Measurements from ENCODE around the gene MED12.

MED12 gene

DNA sequence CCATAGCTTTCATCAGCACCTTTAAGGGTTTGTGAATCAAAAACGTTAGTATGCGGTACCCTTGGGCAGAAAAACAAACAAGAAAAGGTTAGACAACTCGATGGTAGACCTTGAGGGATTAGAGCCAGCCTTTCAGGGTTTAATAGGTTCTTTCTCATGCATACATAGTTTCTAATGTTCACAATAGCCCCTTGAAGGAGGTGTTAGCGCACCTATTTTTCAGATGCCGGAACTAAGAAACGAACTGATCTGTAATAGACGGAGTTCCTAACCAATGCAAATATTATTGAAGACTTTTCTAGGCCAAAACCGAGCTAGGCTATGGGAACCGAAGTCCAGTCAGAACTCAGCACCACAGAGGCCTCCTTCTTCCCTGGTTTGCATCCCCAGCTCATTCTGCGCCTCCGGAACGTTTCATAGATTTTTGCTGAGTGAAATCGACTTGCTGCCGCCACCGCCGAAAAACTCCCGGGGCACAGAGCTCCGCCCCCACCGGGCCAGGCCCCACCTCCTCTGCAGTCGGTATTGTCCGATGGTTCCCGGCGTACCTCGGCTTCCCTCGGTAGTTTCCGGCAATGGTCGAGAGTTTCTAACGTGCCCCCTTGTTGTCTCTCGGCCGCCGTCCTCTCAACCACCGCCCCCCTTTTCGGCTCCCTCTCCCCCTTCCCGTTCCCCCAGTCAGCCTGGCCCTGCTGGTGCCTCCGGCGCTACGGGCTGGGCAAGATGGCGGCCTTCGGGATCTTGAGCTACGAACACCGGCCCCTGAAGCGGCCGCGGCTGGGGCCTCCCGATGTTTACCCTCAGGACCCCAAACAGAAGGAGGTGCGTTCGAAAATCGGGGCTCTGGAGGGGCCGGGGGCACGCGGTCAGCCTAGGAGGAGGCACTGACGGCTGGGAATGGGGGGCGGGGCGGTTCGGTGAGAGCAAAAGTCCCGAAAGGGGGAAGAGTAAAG, at the start of gene MED12:
TSS of gene MED12 (plus strand) at position 565 of the 953 bp plus-strand sequence. CDS start at position 724, 159 bp downstream.
- H3K79me2 ChIP-seq (ENCODE audit: insufficient read depth, low read length): peaks cover 38% of the 10 kb centered on the region
- H3K4me2 ChIP-seq (ENCODE audit: low read depth, low read length, poor library complexity, severe bottlenecking): peak within 1 kb of the TSS; percentile 97
- no peak for TF ChIP-seq EZH2phosphoT487 (IDR thresholded peaks at IDR 0.05; ENCODE audit: borderline replicate concordance)
- TF ChIP-seq, protein P1, sequence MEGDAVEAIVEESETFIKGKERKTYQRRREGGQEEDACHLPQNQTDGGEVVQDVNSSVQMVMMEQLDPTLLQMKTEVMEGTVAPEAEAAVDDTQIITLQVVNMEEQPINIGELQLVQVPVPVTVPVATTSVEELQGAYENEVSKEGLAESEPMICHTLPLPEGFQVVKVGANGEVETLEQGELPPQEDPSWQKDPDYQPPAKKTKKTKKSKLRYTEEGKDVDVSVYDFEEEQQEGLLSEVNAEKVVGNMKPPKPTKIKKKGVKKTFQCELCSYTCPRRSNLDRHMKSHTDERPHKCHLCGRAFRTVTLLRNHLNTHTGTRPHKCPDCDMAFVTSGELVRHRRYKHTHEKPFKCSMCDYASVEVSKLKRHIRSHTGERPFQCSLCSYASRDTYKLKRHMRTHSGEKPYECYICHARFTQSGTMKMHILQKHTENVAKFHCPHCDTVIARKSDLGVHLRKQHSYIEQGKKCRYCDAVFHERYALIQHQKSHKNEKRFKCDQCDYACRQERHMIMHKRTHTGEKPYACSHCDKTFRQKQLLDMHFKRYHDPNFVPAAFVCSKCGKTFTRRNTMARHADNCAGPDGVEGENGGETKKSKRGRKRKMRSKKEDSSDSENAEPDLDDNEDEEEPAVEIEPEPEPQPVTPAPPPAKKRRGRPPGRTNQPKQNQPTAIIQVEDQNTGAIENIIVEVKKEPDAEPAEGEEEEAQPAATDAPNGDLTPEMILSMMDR (conservative IDR thresholded peaks at IDR 0.05; ENCODE audit: low read length): no peak
- peaks cover 23% of the 10 kb centered on the region; the same call in 1 of the 2 replicates for H3K36me3 ChIP-seq (ENCODE audit: insufficient read depth, low read length)
- H3K4me1 ChIP-seq (ENCODE audit: insufficient read depth, low read length, poor library complexity, severe bottlenecking): peaks cover 16% of the 10 kb centered on the region
- H2AFZ ChIP-seq (ENCODE audit: low read length): peak within 1 kb of the TSS; percentile 88
- H3K4me3 ChIP-seq (ENCODE audit: low read length, poor library complexity, severe bottlenecking): peak within 1 kb of the TSS; percentile 87
- H3F3A ChIP-seq (ENCODE audit: low read depth): no peaks in the 10 kb centered on the region
- H3K9me2 ChIP-seq (replicated peaks; ENCODE audit: low read depth, low read length): no peaks in the 10 kb centered on the region
- H4K20me1 ChIP-seq (ENCODE audit: insufficient read depth, low read length, poor library complexity, severe bottlenecking): peaks cover 8% of the 10 kb centered on the region
- H3K9me3 ChIP-seq (ENCODE audit: insufficient read depth, low read depth, low read length): no peaks in the 10 kb centered on the region
- H3K27me3 ChIP-seq (ENCODE audit: insufficient read depth, low read length, poor library complexity, severe bottlenecking): no peaks in the 10 kb centered on the region
- peak within 1 kb of the TSS; percentile 90 for H3K9ac ChIP-seq (ENCODE audit: low read depth, low read length, poor library complexity, severe bottlenecking)

DNA sequence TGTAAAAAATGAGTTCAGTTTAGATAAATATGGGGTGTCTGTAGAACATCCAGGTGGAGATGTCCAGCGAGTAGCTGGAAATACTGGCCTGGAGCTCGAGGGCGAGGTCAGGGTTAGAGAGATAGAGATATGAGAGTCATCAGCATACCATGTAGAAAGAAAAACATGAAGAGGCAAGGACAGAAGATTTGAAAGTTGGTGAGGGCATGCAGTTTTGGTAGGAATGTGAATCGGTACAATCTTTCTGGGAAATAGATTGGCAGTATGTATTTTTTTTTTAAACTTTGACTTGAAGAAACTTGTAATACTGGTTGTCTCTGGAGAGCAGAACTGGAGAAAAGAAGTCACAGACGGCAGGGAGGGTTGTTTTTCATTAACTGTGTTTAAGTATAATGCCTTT, 47.9 kb upstream of the MED12 start:
- no peaks in the 10 kb centered on the region for H3K9me2 ChIP-seq (replicated peaks; ENCODE audit: low read depth, low read length)
- no peak for TF ChIP-seq EZH2phosphoT487 (IDR thresholded peaks at IDR 0.05; ENCODE audit: borderline replicate concordance)
- TF ChIP-seq, protein P1 (conservative IDR thresholded peaks at IDR 0.05; ENCODE audit: low read length): no peak

DNA sequence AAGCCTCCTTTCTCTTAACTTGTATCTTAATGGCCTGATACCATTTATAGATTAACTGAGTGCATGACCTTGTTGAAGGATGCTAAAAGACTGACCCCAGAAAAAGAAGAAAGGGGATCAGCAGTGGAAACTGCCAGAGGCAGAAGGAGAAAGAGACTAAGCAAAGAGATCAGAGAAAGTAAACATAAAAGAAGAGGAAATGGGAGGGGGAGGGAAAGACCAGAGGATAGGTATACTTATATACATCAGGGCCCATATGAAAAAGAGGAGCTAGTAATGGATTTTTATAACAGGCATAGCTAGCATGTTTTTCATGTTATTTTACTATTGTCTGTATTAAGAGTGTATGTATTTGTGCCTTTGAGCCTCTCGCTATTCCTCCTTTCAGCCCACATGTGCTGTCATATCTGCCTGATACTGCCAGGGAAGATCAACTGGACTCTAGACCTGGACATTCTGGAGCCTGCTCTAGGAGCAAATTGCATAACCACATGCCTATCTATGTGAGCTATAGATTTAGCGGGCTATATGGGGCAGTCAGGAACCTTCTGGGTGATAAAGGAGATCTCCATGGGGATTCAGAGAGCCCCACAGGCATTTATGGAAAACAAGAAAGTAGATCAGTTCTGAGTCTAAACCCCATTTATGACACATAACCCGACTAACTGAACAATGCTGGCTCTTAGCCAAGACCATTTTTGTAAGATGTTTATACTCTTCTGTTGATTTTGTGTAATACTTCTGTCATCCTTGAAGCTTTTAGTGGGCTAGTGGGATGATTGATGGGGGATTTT, 36.9 kb upstream of the MED12 start:
- Histone ChIP-seq H2AFZ (ENCODE audit: low read length) (peak overlapping the region; percentile 49; the same call in 1 of the 2 replicates), H3K4me2 (ENCODE audit: low read depth, low read length, poor library complexity, severe bottlenecking) (no peak overlapping the region), H3K36me3 (ENCODE audit: insufficient read depth, low read length) (no peaks in the 10 kb centered on the region), H3K79me2 (ENCODE audit: insufficient read depth, low read length) (no peaks in the 10 kb centered on the region), H3K4me3 (ENCODE audit: low read length, poor library complexity, severe bottlenecking) (no peak overlapping the region), H3K9ac (ENCODE audit: low read depth, low read length, poor library complexity, severe bottlenecking) (no peak overlapping the region), H3K4me1 (ENCODE audit: insufficient read depth, low read length, poor library complexity, severe bottlenecking) (peaks cover 3% of the 10 kb centered on the region), H3K9me3 (ENCODE audit: insufficient read depth, low read depth, low read length) (no peaks in the 10 kb centered on the region), H3K9me2 (replicated peaks; ENCODE audit: low read depth, low read length) (no peaks in the 10 kb centered on the region), H3F3A (ENCODE audit: low read depth) (no peaks in the 10 kb centered on the region), H3K27me3 (ENCODE audit: insufficient read depth, low read length, poor library complexity, severe bottlenecking) (no peaks in the 10 kb centered on the region), H4K20me1 (ENCODE audit: insufficient read depth, low read length, poor library complexity, severe bottlenecking) (no peaks in the 10 kb centered on the region)
- TF ChIP-seq, protein P1 (conservative IDR thresholded peaks at IDR 0.05; ENCODE audit: low read length): no peak
- TF ChIP-seq EZH2phosphoT487 (IDR thresholded peaks at IDR 0.05; ENCODE audit: borderline replicate concordance): no peak

More for the DNA sequence above, 47.9 kb upstream of the MED12 start:
- Histone ChIP-seq H3K4me2 (ENCODE audit: low read depth, low read length, poor library complexity, severe bottlenecking) (no peak overlapping the region), H3K4me1 (ENCODE audit: insufficient read depth, low read length, poor library complexity, severe bottlenecking) (peaks cover 9% of the 10 kb centered on the region), H3K27me3 (ENCODE audit: insufficient read depth, low read length, poor library complexity, severe bottlenecking) (no peaks in the 10 kb centered on the region), H3F3A (ENCODE audit: low read depth) (no peaks in the 10 kb centered on the region), H3K4me3 (ENCODE audit: low read length, poor library complexity, severe bottlenecking) (no peak overlapping the region), H3K36me3 (ENCODE audit: insufficient read depth, low read length) (no peaks in the 10 kb centered on the region), H3K9me3 (ENCODE audit: insufficient read depth, low read depth, low read length) (no peaks in the 10 kb centered on the region), H2AFZ (ENCODE audit: low read length) (peak overlapping the region; percentile 32; the same call in 1 of the 2 replicates), H3K79me2 (ENCODE audit: insufficient read depth, low read length) (peaks cover 23% of the 10 kb centered on the region), H4K20me1 (ENCODE audit: insufficient read depth, low read length, poor library complexity, severe bottlenecking) (peaks cover 6% of the 10 kb centered on the region), H3K9ac (ENCODE audit: low read depth, low read length, poor library complexity, severe bottlenecking) (no peak overlapping the region)

All from Loucy (cell line).